Osteocyte (in vitro differentiated cells): ENCODE measurements around the gene CFAP97D2. TPM values are rescaled to one million over a fixed set of nuclear protein-coding genes. Genes with fewer than 3 reads are reported as not detected.

ENCODE experiments used
- DNase-seq: peaks from one replicate; pipeline ENCODE4 v3.0.0; 2021; ENCODE audit warnings: mixed read lengths; ENCODE audit not compliant: unreplicated experiment; ENCODE audit errors: extremely low spot score
- H3K27ac Mint-ChIP-seq: one replicate; pipeline ENCODE4 v1.8.0; 2021; ENCODE audit warnings: mild to moderate bottlenecking, mixed read lengths; ENCODE audit not compliant: unreplicated experiment
- H3K27me3 Mint-ChIP-seq: one replicate; pipeline ENCODE4 v1.8.0; 2021; ENCODE audit warnings: mixed read lengths; ENCODE audit not compliant: unreplicated experiment
- H3K36me3 Mint-ChIP-seq: one replicate; pipeline ENCODE4 v1.8.0; 2021; ENCODE audit warnings: mixed read lengths; ENCODE audit not compliant: unreplicated experiment
- H3K4me1 Mint-ChIP-seq: one replicate; pipeline ENCODE4 v1.8.0; 2021; ENCODE audit warnings: mixed read lengths; ENCODE audit not compliant: unreplicated experiment
- H3K4me3 Mint-ChIP-seq: one replicate; pipeline ENCODE4 v1.8.0; 2021; ENCODE audit warnings: mild to moderate bottlenecking, moderate library complexity, mixed read lengths; ENCODE audit not compliant: unreplicated experiment
- H3K9me3 Mint-ChIP-seq: one replicate; pipeline ENCODE4 v1.8.0; 2021; ENCODE audit warnings: mixed read lengths; ENCODE audit not compliant: unreplicated experiment
- total RNA-seq: library from RNA; stranded (reverse); gene quantifications from 2 replicates; pipeline ENCODE4 v1.2.1, GENCODE V29; 2021
- TF ChIP-seq, protein P1 (sequence below): fragments of 200-600 bp; sonication (generic); IDR thresholded peaks from 2 replicates; pipeline ENCODE4 v1.5.0; 2021; ENCODE audit warnings: antibody characterized with exemption, mild to moderate bottlenecking, moderate library complexity

Gene CFAP97D2
- total RNA-seq, 1 donor from 2014 or later: not detected

DNA sequence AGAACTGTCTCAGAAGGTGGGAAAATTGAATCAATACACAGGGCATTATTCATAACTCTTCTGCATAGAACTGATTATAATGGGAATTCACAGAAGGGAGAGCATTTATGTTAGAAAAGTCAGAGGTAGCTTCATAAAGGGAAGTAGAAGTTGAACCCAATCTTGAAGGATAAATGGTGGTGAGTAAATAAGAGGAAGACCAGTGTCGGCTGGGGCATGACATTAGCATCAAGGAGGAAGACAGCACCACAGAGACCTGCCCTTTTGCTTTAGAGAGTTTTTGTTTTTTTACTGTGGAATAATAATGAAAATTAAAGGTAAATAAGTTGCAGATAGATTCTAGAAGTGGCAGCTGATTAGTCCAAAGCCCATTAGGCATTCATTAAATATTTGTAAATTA is 77.5 kb downstream of the CFAP97D2 start:
- H3K36me3 Mint-ChIP-seq: peaks cover 54% of the 10 kb centered on the region
- TF ChIP-seq, protein P1, sequence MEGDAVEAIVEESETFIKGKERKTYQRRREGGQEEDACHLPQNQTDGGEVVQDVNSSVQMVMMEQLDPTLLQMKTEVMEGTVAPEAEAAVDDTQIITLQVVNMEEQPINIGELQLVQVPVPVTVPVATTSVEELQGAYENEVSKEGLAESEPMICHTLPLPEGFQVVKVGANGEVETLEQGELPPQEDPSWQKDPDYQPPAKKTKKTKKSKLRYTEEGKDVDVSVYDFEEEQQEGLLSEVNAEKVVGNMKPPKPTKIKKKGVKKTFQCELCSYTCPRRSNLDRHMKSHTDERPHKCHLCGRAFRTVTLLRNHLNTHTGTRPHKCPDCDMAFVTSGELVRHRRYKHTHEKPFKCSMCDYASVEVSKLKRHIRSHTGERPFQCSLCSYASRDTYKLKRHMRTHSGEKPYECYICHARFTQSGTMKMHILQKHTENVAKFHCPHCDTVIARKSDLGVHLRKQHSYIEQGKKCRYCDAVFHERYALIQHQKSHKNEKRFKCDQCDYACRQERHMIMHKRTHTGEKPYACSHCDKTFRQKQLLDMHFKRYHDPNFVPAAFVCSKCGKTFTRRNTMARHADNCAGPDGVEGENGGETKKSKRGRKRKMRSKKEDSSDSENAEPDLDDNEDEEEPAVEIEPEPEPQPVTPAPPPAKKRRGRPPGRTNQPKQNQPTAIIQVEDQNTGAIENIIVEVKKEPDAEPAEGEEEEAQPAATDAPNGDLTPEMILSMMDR: no peak
- no peak overlapping the region for H3K27ac Mint-ChIP-seq
- H3K4me1 Mint-ChIP-seq: no peaks in the 10 kb centered on the region
- DNase-seq: no peak
- no peaks in the 10 kb centered on the region for H3K27me3 Mint-ChIP-seq
- no peak overlapping the region for H3K4me3 Mint-ChIP-seq
- H3K9me3 Mint-ChIP-seq: no peaks in the 10 kb centered on the region

GRCh38 chr13:114257014-114257413 is 78.0 kb downstream of the CFAP97D2 start:
- no peaks in the 10 kb centered on the region for H3K4me1 Mint-ChIP-seq
- H3K27me3 Mint-ChIP-seq: no peaks in the 10 kb centered on the region
- no peak overlapping the region for H3K27ac Mint-ChIP-seq
- peaks cover 57% of the 10 kb centered on the region for H3K36me3 Mint-ChIP-seq
- DNase-seq: no peak
- no peak overlapping the region for H3K4me3 Mint-ChIP-seq
- TF ChIP-seq, protein P1: no peak
- no peaks in the 10 kb centered on the region for H3K9me3 Mint-ChIP-seq

DNA sequence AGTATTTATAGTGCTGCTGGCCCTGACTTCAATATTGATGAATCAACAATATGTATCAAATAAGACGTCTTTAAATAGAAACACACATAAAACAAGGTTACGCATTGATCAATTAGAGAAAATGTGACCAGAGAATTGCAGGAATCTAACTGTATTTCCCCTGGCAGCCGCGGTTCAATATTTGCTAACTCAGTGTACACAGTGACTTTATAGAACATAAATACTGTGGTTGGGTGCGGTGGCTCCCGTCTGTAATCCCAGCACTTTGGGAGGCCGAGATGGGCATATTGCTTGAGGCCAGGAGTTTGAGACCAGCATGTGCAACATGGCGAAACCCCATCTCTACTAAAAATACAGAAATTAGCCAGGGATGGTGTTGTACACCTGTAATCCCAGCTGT is 79.5 kb downstream of the CFAP97D2 start:
- Mint-ChIP-seq H3K4me3 (no peak overlapping the region), H3K9me3 (no peaks in the 10 kb centered on the region), H3K27me3 (no peaks in the 10 kb centered on the region), H3K4me1 (peaks cover 5% of the 10 kb centered on the region), H3K27ac (no peak overlapping the region), H3K36me3 (peaks cover 65% of the 10 kb centered on the region)
- TF ChIP-seq, protein P1: no peak
- DNase-seq: no peak

DNA sequence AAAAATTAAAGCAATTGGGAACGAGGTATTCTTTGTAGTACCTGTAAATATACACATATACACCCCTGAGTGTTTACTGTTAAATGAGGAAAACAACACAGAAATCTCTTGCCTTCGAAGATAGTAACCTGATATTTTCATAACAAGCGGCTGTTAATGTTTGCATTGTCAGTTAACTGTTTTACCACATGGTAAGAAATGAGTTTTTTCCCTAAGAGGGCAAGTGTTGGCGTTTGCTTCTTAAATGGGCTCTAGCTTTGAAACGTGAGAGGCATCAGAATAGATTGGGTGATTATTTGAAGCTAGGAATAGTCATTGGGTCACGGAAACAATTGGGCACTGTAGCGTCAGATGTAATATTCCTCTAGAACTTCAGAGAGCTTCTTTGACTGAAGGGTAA is 80.3 kb downstream of the CFAP97D2 start:
- TF ChIP-seq, protein P1: no peak
- no peaks in the 10 kb centered on the region for H3K27me3 Mint-ChIP-seq
- H3K36me3 Mint-ChIP-seq: peaks cover 67% of the 10 kb centered on the region
- DNase-seq: no peak
- H3K4me1 Mint-ChIP-seq: peaks cover 13% of the 10 kb centered on the region
- H3K27ac Mint-ChIP-seq: no peak overlapping the region
- no peaks in the 10 kb centered on the region for H3K9me3 Mint-ChIP-seq
- H3K4me3 Mint-ChIP-seq: no peak overlapping the region

- no peak overlapping the region for H3K4me3 Mint-ChIP-seq
- DNase-seq: no peak
- H3K27ac Mint-ChIP-seq: no peak overlapping the region
- H3K27me3 Mint-ChIP-seq: no peaks in the 10 kb centered on the region
- H3K4me1 Mint-ChIP-seq: peaks cover 19% of the 10 kb centered on the region
- H3K36me3 Mint-ChIP-seq: peaks cover 72% of the 10 kb centered on the region
- TF ChIP-seq, protein P1: no peak
- H3K9me3 Mint-ChIP-seq: no peaks in the 10 kb centered on the region
Measured at GRCh38 chr13:114259974-114260373, 80.9 kb downstream of the CFAP97D2 start.
